GM12872 (cell line): ENCODE data around the gene PHKA2.

Experiments
- CTCF ChIP-seq: IDR thresholded peaks from 3 replicates; pipeline ENCODE4 v1.5.1; 2011; ENCODE audit warnings: low read depth, mild to moderate bottlenecking, low read length, moderate library complexity; ENCODE audit not compliant: insufficient read depth

Gene PHKA2

GRCh38 chrX:18994713-18995112, 10.8 kb upstream of the PHKA2 start:
- TF ChIP-seq CTCF: no peak

DNA sequence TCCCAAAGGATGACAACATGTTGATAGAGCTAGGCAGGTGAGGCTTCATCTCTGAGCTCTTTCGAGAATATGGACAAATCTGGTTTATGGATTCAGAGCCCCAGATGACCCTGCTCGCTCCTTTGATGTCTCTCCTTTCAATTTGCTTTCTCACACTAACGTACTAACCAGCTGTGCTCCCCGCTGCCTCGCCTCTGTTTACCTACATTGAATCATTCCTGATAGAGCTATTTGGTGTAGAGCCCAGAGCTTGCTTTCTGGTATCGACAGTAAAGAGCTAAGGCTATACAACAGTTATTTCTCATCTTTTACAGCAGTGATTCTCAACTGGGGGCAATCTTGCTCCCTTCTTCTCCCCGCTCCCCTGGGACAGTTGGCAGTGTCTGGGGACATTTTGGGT, 8.9 kb upstream of the PHKA2 start:
- no peak for TF ChIP-seq CTCF

DNA sequence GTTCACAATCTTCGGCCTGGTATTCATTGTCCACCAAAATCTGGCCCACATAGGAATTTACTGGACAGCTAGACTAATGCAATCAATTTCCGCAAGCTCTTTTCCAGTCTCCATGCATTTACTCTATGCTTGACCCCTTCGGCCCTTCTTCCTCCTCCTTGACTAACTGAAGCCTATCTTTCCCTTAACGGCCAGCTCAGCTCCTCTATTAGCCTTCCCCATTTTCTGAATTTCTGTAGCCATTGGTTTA, 1.2 kb upstream of the PHKA2 start:
- TF ChIP-seq CTCF: no peak

GRCh38 chrX:18984381-18985185, 669 bp upstream of the PHKA2 start:
- TF ChIP-seq CTCF: peak; percentile 25; the same call in 1 of the 3 replicates

DNA sequence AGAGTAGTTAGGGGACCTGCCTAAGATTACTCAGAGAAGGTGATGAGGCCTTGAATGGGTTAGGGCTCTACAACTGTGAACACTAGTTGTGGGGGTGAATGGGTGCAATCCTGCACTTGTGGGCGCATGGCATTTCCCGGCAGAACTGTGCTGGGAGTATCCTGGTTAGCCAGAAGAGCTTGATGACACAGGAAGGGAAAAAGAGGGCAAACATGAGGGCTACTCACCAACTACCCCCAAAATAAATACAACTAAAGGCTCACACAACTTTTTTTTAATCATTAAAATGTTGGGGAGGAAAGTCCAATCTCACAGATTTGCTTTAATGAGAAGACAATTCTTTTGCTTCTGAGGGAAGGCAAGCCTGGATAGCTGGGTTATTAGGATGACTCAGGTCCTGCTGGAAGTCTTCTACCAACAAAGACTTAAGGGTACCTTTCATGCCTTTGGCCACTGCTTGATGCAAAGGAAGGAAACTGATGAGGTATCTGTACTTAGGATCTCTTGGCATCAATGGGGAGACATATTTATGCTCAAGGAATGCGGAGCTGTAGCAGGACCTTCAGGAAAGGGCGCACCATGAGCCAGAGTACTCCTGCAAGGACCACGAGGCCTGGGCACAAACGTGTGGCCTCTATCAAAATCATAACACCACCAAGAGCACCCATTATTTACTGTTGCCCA, 2.6 kb downstream of the PHKA2 start:
- TF ChIP-seq CTCF: no peak

GRCh38 chrX:18974993-18975392, 8.9 kb downstream of the PHKA2 start:
- no peak for TF ChIP-seq CTCF

DNA sequence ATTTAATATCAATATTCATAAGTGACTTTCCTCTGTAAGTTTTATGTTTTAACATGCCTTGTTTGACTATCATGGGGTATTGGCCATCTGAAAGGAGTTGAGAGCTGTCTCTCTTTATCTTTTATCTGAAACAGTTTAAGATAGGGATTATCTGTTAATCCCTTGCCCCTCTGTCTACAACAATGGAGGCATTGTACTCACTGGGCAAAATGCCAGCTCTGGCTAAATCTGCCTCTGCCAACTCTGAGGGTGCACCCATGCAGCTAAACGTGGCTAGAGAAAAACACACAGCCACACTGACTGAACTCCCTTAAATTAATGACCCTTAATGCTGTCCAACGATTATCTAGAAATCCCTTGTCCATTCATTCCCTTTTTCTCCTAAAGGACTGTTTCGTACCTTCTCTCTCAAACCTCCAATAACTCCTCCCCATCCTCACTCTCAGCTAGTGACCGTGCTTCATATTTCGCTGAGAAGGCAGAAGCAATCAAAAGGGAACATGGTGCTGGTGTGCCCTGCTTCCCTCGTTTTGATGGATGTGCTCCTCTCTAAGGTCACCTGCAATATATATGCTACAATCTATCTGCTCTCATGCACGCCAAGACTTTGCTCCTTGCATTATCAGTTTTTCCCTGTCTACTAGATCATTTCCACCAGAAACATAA, 10.3 kb downstream of the PHKA2 start:
- no peak for TF ChIP-seq CTCF
